LNCAP (cell line): ENCODE data around the gene SGTA.

Source experiments
- CTCF ChIP-seq: fragments of 450-650 bp; IDR thresholded peaks from 2 replicates; pipeline ENCODE4 v1.5.1; 2017; ENCODE audit warnings: mild to moderate bottlenecking

SGTA gene

GRCh38 chr19:2799273-2800020, 16.4 kb upstream of the SGTA start:
- TF ChIP-seq CTCF = no peak

GRCh38 chr19:2798733-2799132, 15.7 kb upstream of the SGTA start:
- TF ChIP-seq CTCF = no peak

GRCh38 chr19:2798158-2798685, 15.1 kb upstream of the SGTA start:
- TF ChIP-seq CTCF = no peak

GRCh38 chr19:2797280-2797679, 14.2 kb upstream of the SGTA start:
- TF ChIP-seq CTCF = no peak

- no peak for TF ChIP-seq CTCF
Observed at GRCh38 chr19:2796659-2797266, 13.7 kb upstream of the SGTA start.

- TF ChIP-seq CTCF = no peak
Observed at GRCh38 chr19:2795827-2796658, 13.0 kb upstream of the SGTA start.

- no peak for TF ChIP-seq CTCF
Observed at GRCh38 chr19:2793577-2793976, 10.5 kb upstream of the SGTA start.
